Thymus (tissue), 11 donors: ENCODE results near the gene CNOT4. TPM values are rescaled to one million over a fixed set of nuclear protein-coding genes. Genes with fewer than 3 reads are reported as not detected.
"Not testable (repeated sequence)": the region's sequence is repeated elsewhere in the genome, so short reads cannot be mapped to it uniquely, and the experiment has no call there.

Experiments used
- DNase-seq, 9 donors: peaks; one replicate each; pipeline ENCODE4 v3.0.0-alpha.2; 2013; ENCODE audit warnings: low spot score in 9 of 9, low read depth in 6 of 9, missing footprints in 1 of 9
- H3K27ac ChIP-seq, 2 donors: one replicate each; pipeline ENCODE4 v1.5.1; 2013; ENCODE audit warnings: control low read depth in 1 of 2, low read depth in 1 of 2, low read length in 1 of 2, mild to moderate bottlenecking in 1 of 2, moderate library complexity in 1 of 2
- H3K27me3 ChIP-seq, 2 donors: one replicate each; pipeline ENCODE4 v1.5.1; 2013; ENCODE audit warnings: low read length in 1 of 2; ENCODE audit not compliant: control insufficient read depth in 2 of 2, insufficient read depth in 1 of 2
- H3K36me3 ChIP-seq, 2 donors: one replicate each; pipeline ENCODE4 v1.5.1; 2013; ENCODE audit warnings: low read length in 1 of 2, mild to moderate bottlenecking in 1 of 2, moderate library complexity in 1 of 2; ENCODE audit not compliant: control insufficient read depth in 2 of 2, insufficient read depth in 2 of 2
- H3K4me1 ChIP-seq, 2 donors: one replicate each; pipeline ENCODE4 v1.5.1; 2013; ENCODE audit warnings: low read length in 2 of 2; ENCODE audit not compliant: control insufficient read depth in 2 of 2, insufficient read depth in 2 of 2
- H3K4me3 ChIP-seq, 2 donors: one replicate each; pipeline ENCODE4 v1.5.1; 2013; ENCODE audit warnings: low read length in 2 of 2, control low read depth in 1 of 2, mild to moderate bottlenecking in 1 of 2
- H3K9me3 ChIP-seq, 2 donors: one replicate each; pipeline ENCODE4 v1.5.1; 2013; ENCODE audit warnings: low read length in 1 of 2, mild to moderate bottlenecking in 1 of 2; ENCODE audit not compliant: control insufficient read depth in 2 of 2, insufficient read depth in 1 of 2
- WGBS: extraction: QIAGEN DNeasy Blood & Tissue Kit; methylation state at CpG from one replicate; pipeline ENCODE4 v1.1.7; 2013; 5-methylcytosine and 5-hydroxymethylcytosine counted together
- polyA plus RNA-seq: library from polyadenylated mRNA; stranded (reverse); fragments of 200-250 nt; gene quantifications from one replicate; pipeline ENCODE4 v1.2.3, GENCODE V29; 2013
- total RNA-seq: library from RNA; stranded (reverse); fragments of 120-200 nt; gene quantifications from one replicate; pipeline ENCODE4 v1.2.4, GENCODE V29; 2013
- donor health status: healthy.

Gene CNOT4
- total and polyA plus RNA-seq, 2 donors, result 6.3 to 12.8 TPM

GRCh38 chr7:135480966-135481597 lies 28.8 kb downstream of the CNOT4 start:
- Histone ChIP-seq H3K36me3 (peaks cover 6 to 11% of the 10 kb centered on the region in 2 donors), H3K27ac (no peak overlapping the region), H3K4me1 (no peaks in the 10 kb centered on the region), H3K27me3 (no peaks in the 10 kb centered on the region), H3K9me3 (no peaks in the 10 kb centered on the region), H3K4me3 (no peak overlapping the region)
- DNase-seq, result no peak
- WGBS, result 34% methylated on average over 3 of the region's 3 CpGs

GRCh38 chr7:135475521-135475920 lies 34.4 kb downstream of the CNOT4 start:
- Histone ChIP-seq H3K4me3 (no peak overlapping the region), H3K4me1 (no peaks in the 10 kb centered on the region), H3K36me3 (peaks cover 2 to 8% of the 10 kb centered on the region in 2 donors), H3K27me3 (no peaks in the 10 kb centered on the region), H3K27ac (no peak overlapping the region), H3K9me3 (no peaks in the 10 kb centered on the region)
- DNase-seq, result no peak
- over 99% methylated on average over 4 of the region's 4 CpGs for whole genome bisulfite sequencing

- not testable (repeated sequence) for H3K27me3 ChIP-seq, H3K4me1 ChIP-seq, H3K36me3 ChIP-seq, H3K9me3 ChIP-seq, H3K4me3 ChIP-seq, H3K27ac ChIP-seq, DNase-seq
- WGBS, result 99% methylated on average over 4 of the region's 4 CpGs
These were observed 40.2 kb downstream of the CNOT4 start for GRCh38 chr7:135469705-135470104.

GRCh38 chr7:135467207-135467711 lies 42.6 kb downstream of the CNOT4 start:
- no peaks in the 10 kb centered on the region for H3K9me3 ChIP-seq
- H3K36me3 ChIP-seq, result no peaks in the 10 kb centered on the region
- no peak for DNase-seq
- no peak overlapping the region for H3K4me3 ChIP-seq
- no peaks in the 10 kb centered on the region for H3K27me3 ChIP-seq
- H3K4me1 ChIP-seq, result no peaks in the 10 kb centered on the region
- WGBS, result 99% methylated on average over 5 of the region's 5 CpGs
- no peak overlapping the region for H3K27ac ChIP-seq

- no peaks in the 10 kb centered on the region for H3K36me3 ChIP-seq
- WGBS, result 96% methylated on average over 3 of the region's 3 CpGs
- H3K4me1 ChIP-seq, result no peaks in the 10 kb centered on the region
- no peak overlapping the region for H3K27ac ChIP-seq
- H3K27me3 ChIP-seq, result no peaks in the 10 kb centered on the region
- no peaks in the 10 kb centered on the region for H3K9me3 ChIP-seq
- no peak overlapping the region for H3K4me3 ChIP-seq
- DNase-seq, result no peak
These were observed 43.3 kb downstream of the CNOT4 start for GRCh38 chr7:135466442-135467206.

- 97% methylated on average over 3 of the region's 3 CpGs for WGBS
These were observed 46.0 kb downstream of the CNOT4 start for GRCh38 chr7:135463908-135464307.

GRCh38 chr7:135459951-135460567 lies 49.8 kb downstream of the CNOT4 start:
- H3K36me3 ChIP-seq, result no peaks in the 10 kb centered on the region
- no peak overlapping the region for H3K27ac ChIP-seq
- H3K27me3 ChIP-seq, result no peaks in the 10 kb centered on the region
- no peak for DNase-seq
- H3K4me1 ChIP-seq, result no peaks in the 10 kb centered on the region
- no peaks in the 10 kb centered on the region for H3K9me3 ChIP-seq
- 96% methylated on average over 4 of the region's 4 CpGs for WGBS
- H3K4me3 ChIP-seq, result no peak overlapping the region

More at GRCh38 chr7:135463908-135464307, 46.0 kb downstream of the CNOT4 start:
- H3K27me3 ChIP-seq, result no peaks in the 10 kb centered on the region
- H3K4me1 ChIP-seq, result no peaks in the 10 kb centered on the region
- no peak for DNase-seq
- no peak overlapping the region for H3K4me3 ChIP-seq
- H3K36me3 ChIP-seq, result no peaks in the 10 kb centered on the region
- H3K9me3 ChIP-seq, result no peaks in the 10 kb centered on the region
- H3K27ac ChIP-seq, result no peak overlapping the region

GRCh38 chr7:135459076-135459475 lies 50.8 kb downstream of the CNOT4 start:
- no peak overlapping the region for H3K27ac ChIP-seq
- H3K4me3 ChIP-seq, result no peak overlapping the region
- 90% methylated on average over 6 of the region's 6 CpGs for WGBS
- no peaks in the 10 kb centered on the region for H3K9me3 ChIP-seq
- H3K27me3 ChIP-seq, result no peaks in the 10 kb centered on the region
- no peaks in the 10 kb centered on the region for H3K4me1 ChIP-seq
- no peak for DNase-seq
- H3K36me3 ChIP-seq, result no peaks in the 10 kb centered on the region

GRCh38 chr7:135454060-135454459 lies 55.8 kb downstream of the CNOT4 start:
- no peak for DNase-seq
- H3K4me3 ChIP-seq, result no peak overlapping the region
- H3K4me1 ChIP-seq, result no peaks in the 10 kb centered on the region
- H3K36me3 ChIP-seq, result no peaks in the 10 kb centered on the region
- WGBS, result 99% methylated on average over 3 of the region's 3 CpGs
- H3K27ac ChIP-seq, result no peak overlapping the region
- H3K9me3 ChIP-seq, result no peaks in the 10 kb centered on the region
- H3K27me3 ChIP-seq, result no peaks in the 10 kb centered on the region
